SK-N-SH treated with all-trans-retinoic acid at 6 μM for 48 hours (cell line): Measurements from ENCODE around the gene DCT.

Source experiments
- ATAC-seq: fragments of 200-7000 bp; cut with Tn5 transposase; 3 replicates; pipeline ENCODE4 v1.9.1; 2020; ENCODE audit warnings: mild to moderate bottlenecking, moderate library complexity
- ARNTL ChIP-seq: fragments of 450-650 bp; formaldehyde crosslinking; IDR thresholded peaks from 2 replicates; pipeline ENCODE4 v1.5.0; 2020; ENCODE audit warnings: low read depth, mild to moderate bottlenecking, moderate library complexity, borderline replicate concordance
- BACH2 ChIP-seq: fragments of 250-450 bp; sonication (Bioruptor Pico); IDR thresholded peaks from 2 replicates; pipeline ENCODE4 v1.9.0; 2021; ENCODE audit warnings: mild to moderate bottlenecking, borderline replicate concordance
- CSDC2 ChIP-seq: fragments of 250-450 bp; sonication (Bioruptor Pico); IDR thresholded peaks from 2 replicates; pipeline ENCODE4 v1.5.0; 2020; ENCODE audit warnings: mild to moderate bottlenecking, moderate library complexity
- ESRRG ChIP-seq: fragments of 250-450 bp; sonication (Bioruptor Pico); IDR thresholded peaks from 2 replicates; pipeline ENCODE4 v1.6.1; 2021; ENCODE audit warnings: mild to moderate bottlenecking
- GLIS3 ChIP-seq: fragments of 250-450 bp; sonication (Bioruptor Pico); IDR thresholded peaks from 2 replicates; pipeline ENCODE4 v1.5.0; 2020; ENCODE audit warnings: mild to moderate bottlenecking, moderate library complexity
- ISL1 ChIP-seq: fragments of 250-450 bp; sonication (Bioruptor Pico); IDR thresholded peaks from 2 replicates; pipeline ENCODE4 v2.1.2; 2022; ENCODE audit warnings: mild to moderate bottlenecking, moderate library complexity
- OSR1 ChIP-seq: fragments of 250-450 bp; sonication (Bioruptor Pico); IDR thresholded peaks from 2 replicates; pipeline ENCODE4 v1.8.0; 2022; ENCODE audit warnings: moderate library complexity, mild to moderate bottlenecking, inconsistent platforms
- RARB ChIP-seq: fragments of 250-450 bp; sonication (Bioruptor Pico); IDR thresholded peaks from 2 replicates; pipeline ENCODE4 v1.8.0; 2021; ENCODE audit warnings: mild to moderate bottlenecking, moderate library complexity
- SNAI2 ChIP-seq: fragments of 250-450 bp; sonication (Bioruptor Pico); IDR thresholded peaks from 2 replicates; pipeline ENCODE4 v1.5.0; 2020; ENCODE audit warnings: mild to moderate bottlenecking, moderate library complexity
- TCF4 ChIP-seq: fragments of 250-450 bp; sonication (Bioruptor Pico); IDR thresholded peaks from 2 replicates; pipeline ENCODE4 v1.8.0; 2021; ENCODE audit warnings: mild to moderate bottlenecking, moderate library complexity, borderline replicate concordance
- TOX ChIP-seq: fragments of 250-450 bp; sonication (Bioruptor Pico); IDR thresholded peaks from 2 replicates; pipeline ENCODE4 v1.8.0; 2021; ENCODE audit warnings: mild to moderate bottlenecking, moderate library complexity, borderline replicate concordance
- ZC3H10 ChIP-seq: fragments of 250-450 bp; sonication (Bioruptor Pico); IDR thresholded peaks from 2 replicates; pipeline ENCODE4 v1.5.1; 2021; ENCODE audit warnings: mild to moderate bottlenecking, moderate library complexity
- ZFP3 ChIP-seq: fragments of 250-450 bp; sonication (Bioruptor Pico); IDR thresholded peaks from 2 replicates; pipeline ENCODE4 v1.5.0; 2020; ENCODE audit warnings: mild to moderate bottlenecking, moderate library complexity
- ZFP30 ChIP-seq: fragments of 450-650 bp; formaldehyde crosslinking; IDR thresholded peaks from 2 replicates; pipeline ENCODE4 v1.5.0; 2022; ENCODE audit warnings: mild to moderate bottlenecking, moderate library complexity
- ZNF70 ChIP-seq: fragments of 450-650 bp; formaldehyde crosslinking; IDR thresholded peaks from 2 replicates; pipeline ENCODE4 v1.5.0; 2020; ENCODE audit warnings: mild to moderate bottlenecking, moderate library complexity
- TF ChIP-seq, protein P1 (sequence below): fragments of 250-450 bp; sonication (Bioruptor Pico); IDR thresholded peaks from 2 replicates; pipeline ENCODE4 v1.8.0; 2020; ENCODE audit warnings: mild to moderate bottlenecking, moderate library complexity, borderline replicate concordance
- TF ChIP-seq, protein P2 (sequence below): fragments of 250-450 bp; sonication (Bioruptor Pico); IDR thresholded peaks from 2 replicates; pipeline ENCODE4 v1.5.1; 2021; ENCODE audit warnings: mild to moderate bottlenecking, moderate library complexity
- TF ChIP-seq, protein P3 (sequence below): fragments of 250-450 bp; sonication (Bioruptor Pico); IDR thresholded peaks from 2 replicates; pipeline ENCODE4 v1.8.0; 2021; ENCODE audit warnings: low read depth, mild to moderate bottlenecking, moderate library complexity, borderline replicate concordance
- TF ChIP-seq, protein P4 (sequence below): fragments of 250-450 bp; sonication (Bioruptor Pico); IDR thresholded peaks from 2 replicates; pipeline ENCODE4 v1.5.0; 2020; ENCODE audit warnings: mild to moderate bottlenecking, moderate library complexity
- TF ChIP-seq, protein P5 (sequence below): fragments of 250-450 bp; sonication (Bioruptor Pico); IDR thresholded peaks from 2 replicates; pipeline ENCODE4 v1.5.1; 2020; ENCODE audit warnings: low read depth, mild to moderate bottlenecking, moderate library complexity

The DCT gene

DNA sequence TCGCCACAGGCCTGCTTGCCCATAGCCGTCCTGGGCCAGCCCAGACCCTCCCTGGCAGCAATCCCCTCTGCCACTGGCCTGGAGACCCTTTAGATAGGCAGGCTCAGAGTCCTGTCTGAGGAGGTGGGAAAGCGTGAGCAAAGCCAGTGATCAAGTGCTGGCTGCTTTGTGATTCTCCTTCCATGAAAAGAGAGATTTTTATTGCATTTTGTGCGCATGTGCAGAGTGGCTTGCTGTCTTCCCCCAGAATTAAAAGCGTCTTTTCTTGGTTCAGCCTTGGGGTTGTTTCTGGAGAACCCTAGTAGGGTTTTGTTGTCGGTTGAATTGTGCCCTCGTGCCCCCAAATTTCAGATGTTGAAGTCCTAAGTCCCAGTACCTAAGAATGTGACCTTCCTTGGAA lies 44.9 kb upstream of the DCT start:
- no peak for TF ChIP-seq TCF4 (CRISPR knock-in tag)
- TF ChIP-seq, protein P1, sequence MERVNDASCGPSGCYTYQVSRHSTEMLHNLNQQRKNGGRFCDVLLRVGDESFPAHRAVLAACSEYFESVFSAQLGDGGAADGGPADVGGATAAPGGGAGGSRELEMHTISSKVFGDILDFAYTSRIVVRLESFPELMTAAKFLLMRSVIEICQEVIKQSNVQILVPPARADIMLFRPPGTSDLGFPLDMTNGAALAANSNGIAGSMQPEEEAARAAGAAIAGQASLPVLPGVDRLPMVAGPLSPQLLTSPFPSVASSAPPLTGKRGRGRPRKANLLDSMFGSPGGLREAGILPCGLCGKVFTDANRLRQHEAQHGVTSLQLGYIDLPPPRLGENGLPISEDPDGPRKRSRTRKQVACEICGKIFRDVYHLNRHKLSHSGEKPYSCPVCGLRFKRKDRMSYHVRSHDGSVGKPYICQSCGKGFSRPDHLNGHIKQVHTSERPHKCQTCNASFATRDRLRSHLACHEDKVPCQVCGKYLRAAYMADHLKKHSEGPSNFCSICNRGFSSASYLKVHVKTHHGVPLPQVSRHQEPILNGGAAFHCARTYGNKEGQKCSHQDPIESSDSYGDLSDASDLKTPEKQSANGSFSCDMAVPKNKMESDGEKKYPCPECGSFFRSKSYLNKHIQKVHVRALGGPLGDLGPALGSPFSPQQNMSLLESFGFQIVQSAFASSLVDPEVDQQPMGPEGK (CRISPR knock-in tag), result no peak
- no peak for TF ChIP-seq TOX (CRISPR knock-in tag)
- TF ChIP-seq OSR1 (CRISPR knock-in tag), result no peak
- no peak for TF ChIP-seq ISL1 (CRISPR knock-in tag)
- TF ChIP-seq, protein P2, sequence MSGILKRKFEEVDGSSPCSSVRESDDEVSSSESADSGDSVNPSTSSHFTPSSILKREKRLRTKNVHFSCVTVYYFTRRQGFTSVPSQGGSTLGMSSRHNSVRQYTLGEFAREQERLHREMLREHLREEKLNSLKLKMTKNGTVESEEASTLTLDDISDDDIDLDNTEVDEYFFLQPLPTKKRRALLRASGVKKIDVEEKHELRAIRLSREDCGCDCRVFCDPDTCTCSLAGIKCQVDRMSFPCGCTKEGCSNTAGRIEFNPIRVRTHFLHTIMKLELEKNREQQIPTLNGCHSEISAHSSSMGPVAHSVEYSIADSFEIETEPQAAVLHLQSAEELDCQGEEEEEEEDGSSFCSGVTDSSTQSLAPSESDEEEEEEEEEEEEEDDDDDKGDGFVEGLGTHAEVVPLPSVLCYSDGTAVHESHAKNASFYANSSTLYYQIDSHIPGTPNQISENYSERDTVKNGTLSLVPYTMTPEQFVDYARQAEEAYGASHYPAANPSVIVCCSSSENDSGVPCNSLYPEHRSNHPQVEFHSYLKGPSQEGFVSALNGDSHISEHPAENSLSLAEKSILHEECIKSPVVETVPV (CRISPR knock-in tag), result no peak
- no peak for TF ChIP-seq ZFP3 (CRISPR knock-in tag)
- TF ChIP-seq RARB (CRISPR knock-in tag), result no peak
- no peak for TF ChIP-seq ZC3H10
- TF ChIP-seq, protein P3, sequence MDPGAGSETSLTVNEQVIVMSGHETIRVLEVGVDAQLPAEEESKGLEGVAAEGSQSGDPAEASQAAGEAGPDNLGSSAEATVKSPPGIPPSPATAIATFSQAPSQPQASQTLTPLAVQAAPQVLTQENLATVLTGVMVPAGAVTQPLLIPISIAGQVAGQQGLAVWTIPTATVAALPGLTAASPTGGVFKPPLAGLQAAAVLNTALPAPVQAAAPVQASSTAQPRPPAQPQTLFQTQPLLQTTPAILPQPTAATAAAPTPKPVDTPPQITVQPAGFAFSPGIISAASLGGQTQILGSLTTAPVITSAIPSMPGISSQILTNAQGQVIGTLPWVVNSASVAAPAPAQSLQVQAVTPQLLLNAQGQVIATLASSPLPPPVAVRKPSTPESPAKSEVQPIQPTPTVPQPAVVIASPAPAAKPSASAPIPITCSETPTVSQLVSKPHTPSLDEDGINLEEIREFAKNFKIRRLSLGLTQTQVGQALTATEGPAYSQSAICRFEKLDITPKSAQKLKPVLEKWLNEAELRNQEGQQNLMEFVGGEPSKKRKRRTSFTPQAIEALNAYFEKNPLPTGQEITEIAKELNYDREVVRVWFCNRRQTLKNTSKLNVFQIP (CRISPR knock-in tag), result no peak
- TF ChIP-seq, protein P4, sequence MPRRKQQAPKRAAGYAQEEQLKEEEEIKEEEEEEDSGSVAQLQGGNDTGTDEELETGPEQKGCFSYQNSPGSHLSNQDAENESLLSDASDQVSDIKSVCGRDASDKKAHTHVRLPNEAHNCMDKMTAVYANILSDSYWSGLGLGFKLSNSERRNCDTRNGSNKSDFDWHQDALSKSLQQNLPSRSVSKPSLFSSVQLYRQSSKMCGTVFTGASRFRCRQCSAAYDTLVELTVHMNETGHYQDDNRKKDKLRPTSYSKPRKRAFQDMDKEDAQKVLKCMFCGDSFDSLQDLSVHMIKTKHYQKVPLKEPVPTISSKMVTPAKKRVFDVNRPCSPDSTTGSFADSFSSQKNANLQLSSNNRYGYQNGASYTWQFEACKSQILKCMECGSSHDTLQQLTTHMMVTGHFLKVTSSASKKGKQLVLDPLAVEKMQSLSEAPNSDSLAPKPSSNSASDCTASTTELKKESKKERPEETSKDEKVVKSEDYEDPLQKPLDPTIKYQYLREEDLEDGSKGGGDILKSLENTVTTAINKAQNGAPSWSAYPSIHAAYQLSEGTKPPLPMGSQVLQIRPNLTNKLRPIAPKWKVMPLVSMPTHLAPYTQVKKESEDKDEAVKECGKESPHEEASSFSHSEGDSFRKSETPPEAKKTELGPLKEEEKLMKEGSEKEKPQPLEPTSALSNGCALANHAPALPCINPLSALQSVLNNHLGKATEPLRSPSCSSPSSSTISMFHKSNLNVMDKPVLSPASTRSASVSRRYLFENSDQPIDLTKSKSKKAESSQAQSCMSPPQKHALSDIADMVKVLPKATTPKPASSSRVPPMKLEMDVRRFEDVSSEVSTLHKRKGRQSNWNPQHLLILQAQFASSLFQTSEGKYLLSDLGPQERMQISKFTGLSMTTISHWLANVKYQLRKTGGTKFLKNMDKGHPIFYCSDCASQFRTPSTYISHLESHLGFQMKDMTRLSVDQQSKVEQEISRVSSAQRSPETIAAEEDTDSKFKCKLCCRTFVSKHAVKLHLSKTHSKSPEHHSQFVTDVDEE (CRISPR knock-in tag), result no peak
- no peak for TF ChIP-seq CSDC2
- TF ChIP-seq BACH2 (CRISPR knock-in tag), result no peak
- TF ChIP-seq ESRRG (CRISPR knock-in tag), result no peak
- ATAC-seq, result no peak

DNA sequence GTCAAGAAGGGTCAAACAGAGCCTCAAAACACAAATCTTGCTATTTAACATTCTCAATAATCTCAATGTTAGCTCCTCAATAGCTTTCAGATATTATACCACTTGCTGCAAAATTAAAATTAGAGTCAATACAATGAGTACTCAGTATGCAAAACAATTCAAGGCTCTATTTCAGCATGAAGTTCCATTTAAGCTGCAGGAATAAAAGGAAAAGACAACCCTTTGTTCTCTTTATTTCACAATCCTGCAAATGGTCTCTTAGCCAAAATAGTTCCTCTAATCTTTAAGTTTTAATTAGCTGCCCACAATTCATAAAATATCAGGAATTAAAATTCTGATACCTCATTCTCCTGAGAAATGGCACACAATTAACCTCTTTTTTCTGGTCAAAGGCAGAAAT lies 40.5 kb upstream of the DCT start:
- no peak for ATAC-seq
- TF ChIP-seq CSDC2, result no peak
- TF ChIP-seq, protein P4 (CRISPR knock-in tag), result no peak

DNA sequence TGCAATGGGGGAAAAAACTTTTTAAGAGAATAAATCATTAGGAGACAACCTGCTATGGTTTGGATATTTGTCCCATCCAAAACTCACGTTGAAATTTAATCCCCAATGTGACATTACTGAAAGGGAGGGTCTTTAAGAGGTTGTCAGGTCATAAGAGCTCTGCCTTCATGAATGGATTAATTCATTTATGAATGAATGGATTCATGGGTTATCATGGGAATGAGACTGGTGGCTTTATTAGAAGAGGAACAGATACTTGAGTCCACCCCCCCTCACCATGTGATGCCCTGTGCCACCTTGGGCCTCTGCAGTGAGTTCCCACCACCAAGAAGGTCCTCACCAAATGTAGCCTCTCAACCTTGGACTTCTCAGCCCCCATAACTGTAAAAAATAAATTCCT lies 37.0 kb upstream of the DCT start:
- no peak for ATAC-seq
- no peak for TF ChIP-seq ZC3H10
- TF ChIP-seq, protein P2 (CRISPR knock-in tag), result no peak
- no peak for TF ChIP-seq GLIS3 (CRISPR knock-in tag)
- no peak for TF ChIP-seq ZFP30 (CRISPR knock-in tag)
- TF ChIP-seq, protein P4 (CRISPR knock-in tag), result no peak
- no peak for TF ChIP-seq ARNTL (CRISPR knock-in tag)
- TF ChIP-seq, protein P5, sequence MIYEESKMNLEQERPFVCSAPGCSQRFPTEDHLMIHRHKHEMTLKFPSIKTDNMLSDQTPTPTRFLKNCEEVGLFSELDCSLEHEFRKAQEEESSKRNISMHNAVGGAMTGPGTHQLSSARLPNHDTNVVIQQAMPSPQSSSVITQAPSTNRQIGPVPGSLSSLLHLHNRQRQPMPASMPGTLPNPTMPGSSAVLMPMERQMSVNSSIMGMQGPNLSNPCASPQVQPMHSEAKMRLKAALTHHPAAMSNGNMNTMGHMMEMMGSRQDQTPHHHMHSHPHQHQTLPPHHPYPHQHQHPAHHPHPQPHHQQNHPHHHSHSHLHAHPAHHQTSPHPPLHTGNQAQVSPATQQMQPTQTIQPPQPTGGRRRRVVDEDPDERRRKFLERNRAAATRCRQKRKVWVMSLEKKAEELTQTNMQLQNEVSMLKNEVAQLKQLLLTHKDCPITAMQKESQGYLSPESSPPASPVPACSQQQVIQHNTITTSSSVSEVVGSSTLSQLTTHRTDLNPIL (CRISPR knock-in tag), result no peak
- no peak for TF ChIP-seq ESRRG (CRISPR knock-in tag)
- TF ChIP-seq CSDC2, result no peak
- no peak for TF ChIP-seq SNAI2 (CRISPR knock-in tag)
- no peak for TF ChIP-seq ZNF70 (CRISPR knock-in tag)
- TF ChIP-seq TOX (CRISPR knock-in tag), result no peak
